CD14-positive monocyte (primary cell): ENCODE data around the gene ZFP14. TPM values are rescaled to one million over a fixed set of nuclear protein-coding genes. Genes with fewer than 3 reads are reported as not detected.

ENCODE experiments used
- DNase-seq, 3 donors: peaks; one replicate each; pipeline ENCODE4 v3.0.0-alpha.2; 2011 to 2022
- H2AFZ ChIP-seq: 2 replicates; pipeline ENCODE4 v1.6.0; 2012; ENCODE audit warnings: mild to moderate bottlenecking, low read depth, low read length, inconsistent platforms; ENCODE audit not compliant: insufficient read depth, poor library complexity, severe bottlenecking
- H3K27ac ChIP-seq, 2 donors: 1 replicate in 1 of 2; 2 replicates in 1 of 2; pipeline ENCODE4 v1.5.1; 2012 to 2013; ENCODE audit warnings: low read length in 2 of 2, control low read depth in 1 of 2, inconsistent platforms in 1 of 2, low read depth in 1 of 2, mild to moderate bottlenecking in 1 of 2
- H3K27me3 ChIP-seq, 2 donors: one replicate each; pipeline versions ENCODE4 v1.6.0 to v1.6.1; 2011 to 2013; ENCODE audit warnings: low read length in 2 of 2; ENCODE audit not compliant: control insufficient read depth in 2 of 2, insufficient read depth in 2 of 2
- H3K36me3 ChIP-seq, 2 donors: replicated peaks in 1 of 2; 1 replicate in 1 of 2; 2 replicates in 1 of 2; pipeline versions ENCODE4 v1.5.1 to v1.6.1; 2012 to 2013; ENCODE audit warnings: low read length in 2 of 2, control low read depth in 1 of 2, inconsistent platforms in 1 of 2, mild to moderate bottlenecking in 1 of 2; ENCODE audit not compliant: insufficient read depth in 2 of 2, control insufficient read depth in 1 of 2
- H3K4me1 ChIP-seq, 2 donors: 1 replicate in 1 of 2; 2 replicates in 1 of 2; pipeline versions ENCODE4 v1.5.1 to v1.6.1; 2012 to 2013; ENCODE audit warnings: low read length in 2 of 2, control low read depth in 1 of 2, inconsistent platforms in 1 of 2, mild to moderate bottlenecking in 1 of 2, moderate library complexity in 1 of 2; ENCODE audit not compliant: insufficient read depth in 2 of 2, control insufficient read depth in 1 of 2
- H3K4me2 ChIP-seq: replicated peaks from 2 replicates; pipeline ENCODE3; 2012; ENCODE audit warnings: low read length, moderate library complexity, mild to moderate bottlenecking; ENCODE audit not compliant: poor library complexity, severe bottlenecking; ENCODE audit errors: extremely low read depth
- H3K4me3 ChIP-seq, 3 experiments: fragments of 200-600 bp in 1 of 3; sonication (generic) in 1 of 3; replicated peaks in 1 of 3; 1 replicate in 2 of 3; 2 replicates in 1 of 3; pipeline ENCODE4 v1.5.1; 2011 to 2013; ENCODE audit warnings: low read length in 3 of 3, mild to moderate bottlenecking in 3 of 3, control low read depth in 2 of 3, low read depth in 2 of 3, inconsistent platforms in 1 of 3, moderate library complexity in 1 of 3
- H3K79me2 ChIP-seq: 2 replicates; pipeline ENCODE4 v1.6.0; 2012; ENCODE audit warnings: mild to moderate bottlenecking, control low read depth, inconsistent platforms, low read length, moderate library complexity; ENCODE audit not compliant: insufficient read depth
- H3K9ac ChIP-seq: 2 replicates; pipeline ENCODE4 v1.6.0; 2017; ENCODE audit warnings: low read length, mild to moderate bottlenecking; ENCODE audit not compliant: insufficient read depth, poor library complexity, severe bottlenecking
- H3K9me3 ChIP-seq, 2 donors: replicated peaks in 1 of 2; 1 replicate in 1 of 2; 2 replicates in 1 of 2; pipeline versions ENCODE4 v1.5.1 to v1.6.1; 2012 to 2013; ENCODE audit warnings: low read length in 2 of 2, control low read depth in 1 of 2; ENCODE audit not compliant: control insufficient read depth in 1 of 2, insufficient read depth in 1 of 2
- H4K20me1 ChIP-seq: 2 replicates; pipeline ENCODE4 v1.6.0; 2012; ENCODE audit warnings: mild to moderate bottlenecking, low read length, control low read depth, moderate library complexity; ENCODE audit not compliant: insufficient read depth
- H3K27ac Mint-ChIP-seq, 7 donors: one replicate each; pipeline ENCODE4 v1.8.0; 2020; ENCODE audit warnings: mild to moderate bottlenecking in 7 of 7, mixed read lengths in 7 of 7, moderate library complexity in 6 of 7, inconsistent platforms in 2 of 7
- H3K27me3 Mint-ChIP-seq, 3 donors: one replicate each; pipeline ENCODE4 v1.8.0; 2021 to 2022; ENCODE audit warnings: low read depth in 3 of 3, mild to moderate bottlenecking in 3 of 3, mixed read lengths in 3 of 3, moderate library complexity in 3 of 3, inconsistent platforms in 1 of 3
- H3K36me3 Mint-ChIP-seq, 2 donors: one replicate each; pipeline ENCODE4 v1.8.0; 2020; ENCODE audit warnings: mixed read lengths in 2 of 2, inconsistent platforms in 1 of 2, mild to moderate bottlenecking in 1 of 2
- H3K4me1 Mint-ChIP-seq: one replicate; pipeline ENCODE4 v1.8.0; 2020; ENCODE audit warnings: mild to moderate bottlenecking, mixed read lengths
- H3K4me3 Mint-ChIP-seq, 2 donors: one replicate each; pipeline ENCODE4 v1.8.0; 2020; ENCODE audit warnings: mild to moderate bottlenecking in 2 of 2, mixed read lengths in 2 of 2, moderate library complexity in 1 of 2
- H3K9me3 Mint-ChIP-seq, 7 donors: one replicate each; pipeline ENCODE4 v1.8.0; 2020 to 2022; ENCODE audit warnings: mixed read lengths in 7 of 7, mild to moderate bottlenecking in 6 of 7, moderate library complexity in 6 of 7, inconsistent platforms in 2 of 7
- WGBS: methylation state at CpG from one replicate; pipeline ENCODE4 v1.1.5; 2013; ENCODE audit warnings: missing lambda C conversion rate; ENCODE audit not compliant: insufficient coverage; 5-methylcytosine and 5-hydroxymethylcytosine counted together
- intact Hi-C, 2 donors: fragments of 100-400 bp; cut with micrococcal nuclease; formaldehyde crosslinking; loops; one replicate each; pipeline versions ENCODE4 v1.15.0 to v1.15.1; 2023
- polyA plus RNA-seq, 3 donors: library from polyadenylated mRNA; depleted of rRNA in 1 of 3; unstranded in 2 of 3; stranded (reverse) in 1 of 3; fragments of 300-500 nt in 2 of 3; fragments of >200 nt in 1 of 3; fragmentation: Illumina TruSeq in 2 of 3; gene quantifications; 1 replicate in 2 of 3; 2 replicates in 1 of 3; pipeline ENCODE4 v1.2.3, GENCODE V29; 2012 to 2021
- TF ChIP-seq, protein P1 (sequence below): fragments of 200-600 bp; IDR thresholded peaks from one replicate; pipeline ENCODE4 v1.8.0; 2022; ENCODE audit warnings: antibody characterized with exemption, mild to moderate bottlenecking

ZFP14 gene
- polyA plus RNA-seq, 3 donors, result 0.72 to 1.9 (median 1.1) TPM

DNA sequence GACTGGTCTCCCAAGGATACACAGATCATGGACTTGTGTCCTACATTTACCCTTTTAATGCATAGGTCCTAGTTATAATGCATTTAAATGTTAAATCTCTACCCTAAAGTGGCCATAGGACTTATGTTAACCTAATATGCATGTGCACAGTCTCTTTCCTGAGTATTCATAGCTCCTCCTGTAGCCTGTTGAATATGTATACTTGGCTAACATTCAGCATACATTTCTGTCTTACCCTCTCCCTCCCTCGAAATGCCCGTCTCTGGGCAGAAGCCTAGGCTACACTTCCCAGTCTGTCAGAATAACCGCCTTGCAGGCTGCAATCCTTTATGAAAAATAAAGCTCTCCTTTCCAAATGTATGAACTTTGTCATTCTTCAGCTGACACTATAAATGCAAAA, 25.5 kb upstream of the ZFP14 start:
- TF ChIP-seq, protein P1, sequence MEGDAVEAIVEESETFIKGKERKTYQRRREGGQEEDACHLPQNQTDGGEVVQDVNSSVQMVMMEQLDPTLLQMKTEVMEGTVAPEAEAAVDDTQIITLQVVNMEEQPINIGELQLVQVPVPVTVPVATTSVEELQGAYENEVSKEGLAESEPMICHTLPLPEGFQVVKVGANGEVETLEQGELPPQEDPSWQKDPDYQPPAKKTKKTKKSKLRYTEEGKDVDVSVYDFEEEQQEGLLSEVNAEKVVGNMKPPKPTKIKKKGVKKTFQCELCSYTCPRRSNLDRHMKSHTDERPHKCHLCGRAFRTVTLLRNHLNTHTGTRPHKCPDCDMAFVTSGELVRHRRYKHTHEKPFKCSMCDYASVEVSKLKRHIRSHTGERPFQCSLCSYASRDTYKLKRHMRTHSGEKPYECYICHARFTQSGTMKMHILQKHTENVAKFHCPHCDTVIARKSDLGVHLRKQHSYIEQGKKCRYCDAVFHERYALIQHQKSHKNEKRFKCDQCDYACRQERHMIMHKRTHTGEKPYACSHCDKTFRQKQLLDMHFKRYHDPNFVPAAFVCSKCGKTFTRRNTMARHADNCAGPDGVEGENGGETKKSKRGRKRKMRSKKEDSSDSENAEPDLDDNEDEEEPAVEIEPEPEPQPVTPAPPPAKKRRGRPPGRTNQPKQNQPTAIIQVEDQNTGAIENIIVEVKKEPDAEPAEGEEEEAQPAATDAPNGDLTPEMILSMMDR, result no peak
- Histone ChIP-seq H4K20me1 (no peaks in the 10 kb centered on the region), H3K27ac (no peak overlapping the region), H3K36me3 (peaks cover 37 to 88% of the 10 kb centered on the region in 2 donors), H3K4me3 (no peak overlapping the region), H3K4me1 (no peaks in the 10 kb centered on the region), H3K9me3 (peaks cover 55 to 87% of the 10 kb centered on the region in 2 donors), H3K27me3 (no peaks in the 10 kb centered on the region), H2AFZ (no peak overlapping the region), H3K9ac (no peak overlapping the region), H3K4me2 (no peak overlapping the region), H3K79me2 (no peaks in the 10 kb centered on the region)
- Mint-ChIP-seq H3K27ac (no peak overlapping the region), H3K9me3 (peaks cover 43 to 78% (median 63%) of the 10 kb centered on the region in 7 donors), H3K4me3 (no peak overlapping the region), H3K4me1 (no peaks in the 10 kb centered on the region), H3K27me3 (no peaks in the 10 kb centered on the region), H3K36me3 (peaks cover 67 to 80% of the 10 kb centered on the region in 2 donors)
- WGBS, result 88% methylated on average over 3 of the region's 3 CpGs
- intact Hi-C loops, result no loop called here
- no peak for DNase-seq

GRCh38 chr19:36401475-36401874, 22.5 kb upstream of the ZFP14 start:
- H3K9me3 Mint-ChIP-seq, result peaks cover 40 to 86% (median 59%) of the 10 kb centered on the region in 7 donors
- peak overlapping the region in 1 of 2 donors; percentile 25 for H3K4me3 Mint-ChIP-seq
- intact Hi-C loops, result no loop called here

More at GRCh38 chr19:36401475-36401874, 22.5 kb upstream of the ZFP14 start:
- H3K4me1 ChIP-seq, result no peaks in the 10 kb centered on the region
- peaks cover 18 to 75% of the 10 kb centered on the region in 2 donors for H3K36me3 ChIP-seq
- WGBS, result 73% methylated on average over 6 of the region's 7 CpGs
- no peak overlapping the region for H3K9ac ChIP-seq
- H3K79me2 ChIP-seq, result no peaks in the 10 kb centered on the region
- no peak overlapping the region for H3K27ac ChIP-seq
- no peak for DNase-seq
- TF ChIP-seq, protein P1, result no peak
- Mint-ChIP-seq H3K36me3 (peaks cover 55 to 72% of the 10 kb centered on the region in 2 donors), H3K27me3 (no peaks in the 10 kb centered on the region), H3K4me1 (no peaks in the 10 kb centered on the region), H3K27ac (peak overlapping the region in 1 of 7 donors; percentile 50)
- peaks cover 61 to 88% of the 10 kb centered on the region in 2 donors for H3K9me3 ChIP-seq
- no peak overlapping the region for H3K4me2 ChIP-seq
- H3K27me3 ChIP-seq, result no peaks in the 10 kb centered on the region
- H4K20me1 ChIP-seq, result no peaks in the 10 kb centered on the region
- no peak overlapping the region for H2AFZ ChIP-seq
- peak overlapping the region in 1 of 3 experiments; percentile 12 for H3K4me3 ChIP-seq
